WTC11 (cell line): ENCODE results near the gene FAM111B. TPM values are rescaled to one million over a fixed set of nuclear protein-coding genes. Genes with fewer than 3 reads are reported as not detected.

ENCODE experiments used
- ATAC-seq: fragments of 200-7000 bp; cut with Tn5 transposase; 2 replicates; pipeline ENCODE4 v1.10.0; 2021; ENCODE audit warnings: mild to moderate bottlenecking, moderate library complexity
- CTCF ChIA-PET: fragments of 300-600 bp; sonication (Branson Sonifier 250); formaldehyde crosslinking; loops from one replicate; lab custom pipeline; 2021; ENCODE audit warnings: antibody characterized with exemption; lab: Charles Lee
- POLR2A ChIA-PET: fragments of 350-600 bp; sonication (Branson Sonifier 250); formaldehyde crosslinking; loops from one replicate; lab custom pipeline; 2021; ENCODE audit warnings: antibody characterized with exemption; lab: Charles Lee
- DNase-seq: peaks from one replicate; pipeline ENCODE4 v3.0.0; 2021; ENCODE audit warnings: low spot score
- H3K27ac Mint-ChIP-seq: 2 replicates; pipeline ENCODE4 v1.8.0; 2021; ENCODE audit warnings: mixed read lengths
- H3K27me3 Mint-ChIP-seq: 2 replicates; pipeline ENCODE4 v1.8.0; 2021; ENCODE audit warnings: low read depth, mild to moderate bottlenecking, moderate library complexity, mixed read lengths
- H3K36me3 Mint-ChIP-seq: 2 replicates; pipeline ENCODE4 v1.8.0; 2021; ENCODE audit warnings: mixed read lengths
- H3K4me1 Mint-ChIP-seq: 2 replicates; pipeline ENCODE4 v1.8.0; 2022; ENCODE audit warnings: mixed read lengths
- H3K4me3 Mint-ChIP-seq: 2 replicates; pipeline ENCODE4 v1.8.0; 2021; ENCODE audit warnings: mild to moderate bottlenecking, moderate library complexity, mixed read lengths
- H3K9me3 Mint-ChIP-seq: 2 replicates; pipeline ENCODE4 v1.8.0; 2021; ENCODE audit warnings: mixed read lengths
- ATF3 ChIP-seq: sonication (generic); formaldehyde crosslinking; conservative IDR thresholded peaks from 2 replicates; pipeline ENCODE4 v1.8.1; 2022; ENCODE audit warnings: mild to moderate bottlenecking, missing genetic modification reagents
- ELF4 ChIP-seq: sonication (generic); formaldehyde crosslinking; IDR thresholded peaks from 2 replicates; pipeline ENCODE4 v1.8.1; 2022; ENCODE audit warnings: low read depth, mild to moderate bottlenecking, moderate library complexity, missing genetic modification reagents
- ESRRA ChIP-seq: sonication (generic); formaldehyde crosslinking; IDR thresholded peaks from 2 replicates; pipeline ENCODE4 v1.8.1; 2022; ENCODE audit warnings: mild to moderate bottlenecking, missing genetic modification reagents, borderline replicate concordance
- FOXJ3 ChIP-seq: sonication (generic); formaldehyde crosslinking; IDR thresholded peaks from 2 replicates; pipeline ENCODE4 v1.9.0; 2021; ENCODE audit warnings: missing genetic modification reagents, mild to moderate bottlenecking, borderline replicate concordance
- GTF2I ChIP-seq: fragments of 250-450 bp; sonication (Bioruptor Pico); conservative IDR thresholded peaks from 2 replicates; pipeline ENCODE4 v1.4.0; 2021; ENCODE audit warnings: mild to moderate bottlenecking
- JAZF1 ChIP-seq: fragments of 250-450 bp; sonication (Bioruptor Pico); IDR thresholded peaks from 2 replicates; pipeline ENCODE4 v1.9.0; 2021; ENCODE audit warnings: moderate library complexity, mild to moderate bottlenecking, inconsistent platforms
- RELA ChIP-seq: sonication (generic); formaldehyde crosslinking; IDR thresholded peaks from 2 replicates; pipeline ENCODE4 v1.8.1; 2022; ENCODE audit warnings: missing genetic modification reagents, mild to moderate bottlenecking, borderline replicate concordance
- SMAD3 ChIP-seq: sonication (generic); formaldehyde crosslinking; IDR thresholded peaks from 2 replicates; pipeline ENCODE4 v1.8.0; 2022; ENCODE audit warnings: missing genetic modification reagents, mild to moderate bottlenecking, borderline replicate concordance
- SOX15 ChIP-seq: fragments of 250-450 bp; sonication (Bioruptor Pico); IDR thresholded peaks from 2 replicates; pipeline ENCODE4 v1.9.0; 2021; ENCODE audit warnings: mild to moderate bottlenecking
- TEAD1 ChIP-seq: sonication (generic); formaldehyde crosslinking; IDR thresholded peaks from 2 replicates; pipeline ENCODE4 v1.8.0; 2022; ENCODE audit warnings: mild to moderate bottlenecking, missing genetic modification reagents
- ZNF232 ChIP-seq: sonication (generic); formaldehyde crosslinking; IDR thresholded peaks from 2 replicates; pipeline ENCODE4 v1.8.0; 2022; ENCODE audit warnings: mild to moderate bottlenecking, missing genetic modification reagents
- ZNF263 ChIP-seq: sonication (generic); formaldehyde crosslinking; IDR thresholded peaks from 2 replicates; pipeline ENCODE4 v1.8.1; 2022; ENCODE audit warnings: low read depth, mild to moderate bottlenecking, moderate library complexity, missing genetic modification reagents
- ZNF317 ChIP-seq: sonication (generic); formaldehyde crosslinking; IDR thresholded peaks from 2 replicates; pipeline ENCODE4 v1.8.1; 2023; ENCODE audit warnings: low read depth, mild to moderate bottlenecking, moderate library complexity, missing genetic modification reagents, borderline replicate concordance
- ZNF416 ChIP-seq: fragments of 250-450 bp; sonication (Bioruptor Pico); IDR thresholded peaks from 2 replicates; pipeline ENCODE4 v1.9.0; 2021; ENCODE audit warnings: mild to moderate bottlenecking, inconsistent platforms
- total RNA-seq: library from RNA; stranded (reverse); gene quantifications from 3 replicates; pipeline ENCODE4 v1.2.3, GENCODE V29; 2021
- TF ChIP-seq, protein P1 (sequence below): sonication (generic); formaldehyde crosslinking; IDR thresholded peaks from 2 replicates; pipeline ENCODE4 v1.8.0; 2022; ENCODE audit warnings: mild to moderate bottlenecking, missing genetic modification reagents
- TF ChIP-seq, protein P2 (sequence below): sonication (generic); formaldehyde crosslinking; IDR thresholded peaks from 2 replicates; pipeline ENCODE4 v1.8.1; 2023; ENCODE audit warnings: mild to moderate bottlenecking, missing genetic modification reagents
- TF ChIP-seq, protein P3 (sequence below): fragments of 250-450 bp; sonication (Bioruptor Pico); IDR thresholded peaks from 2 replicates; pipeline ENCODE4 v1.8.0; 2021; ENCODE audit warnings: mild to moderate bottlenecking
- TF ChIP-seq, protein P4 (sequence below): fragments of 250-450 bp; sonication (Bioruptor Pico); IDR thresholded peaks from 2 replicates; pipeline ENCODE4 v1.9.0; 2021; ENCODE audit warnings: moderate library complexity, mild to moderate bottlenecking, inconsistent platforms, borderline replicate concordance
- TF ChIP-seq, protein P5 (sequence below): sonication (generic); formaldehyde crosslinking; IDR thresholded peaks from 2 replicates; pipeline ENCODE4 v1.8.1; 2023; ENCODE audit warnings: mild to moderate bottlenecking, missing genetic modification reagents, borderline replicate concordance
- TF ChIP-seq, protein P6 (sequence below): sonication (generic); formaldehyde crosslinking; IDR thresholded peaks from 2 replicates; pipeline ENCODE4 v1.8.1; 2023; ENCODE audit warnings: mild to moderate bottlenecking, moderate library complexity, missing genetic modification reagents

Gene FAM111B
- total RNA-seq, 1 experiment from 2014 or later, result 25.5 TPM

- Mint-ChIP-seq H3K4me1 (peaks cover 13% of the 10 kb centered on the region), H3K4me3 (no peak overlapping the region), H3K9me3 (peaks cover 20% of the 10 kb centered on the region), H3K36me3 (peaks cover 82% of the 10 kb centered on the region), H3K27me3 (peaks cover 9% of the 10 kb centered on the region), H3K27ac (no peak overlapping the region)
- DNase-seq, result no peak
- ChIA-PET POLR2A (no interaction called here), CTCF (no interaction called here)
- no peak for ATAC-seq
- TF ChIP-seq, protein P1, sequence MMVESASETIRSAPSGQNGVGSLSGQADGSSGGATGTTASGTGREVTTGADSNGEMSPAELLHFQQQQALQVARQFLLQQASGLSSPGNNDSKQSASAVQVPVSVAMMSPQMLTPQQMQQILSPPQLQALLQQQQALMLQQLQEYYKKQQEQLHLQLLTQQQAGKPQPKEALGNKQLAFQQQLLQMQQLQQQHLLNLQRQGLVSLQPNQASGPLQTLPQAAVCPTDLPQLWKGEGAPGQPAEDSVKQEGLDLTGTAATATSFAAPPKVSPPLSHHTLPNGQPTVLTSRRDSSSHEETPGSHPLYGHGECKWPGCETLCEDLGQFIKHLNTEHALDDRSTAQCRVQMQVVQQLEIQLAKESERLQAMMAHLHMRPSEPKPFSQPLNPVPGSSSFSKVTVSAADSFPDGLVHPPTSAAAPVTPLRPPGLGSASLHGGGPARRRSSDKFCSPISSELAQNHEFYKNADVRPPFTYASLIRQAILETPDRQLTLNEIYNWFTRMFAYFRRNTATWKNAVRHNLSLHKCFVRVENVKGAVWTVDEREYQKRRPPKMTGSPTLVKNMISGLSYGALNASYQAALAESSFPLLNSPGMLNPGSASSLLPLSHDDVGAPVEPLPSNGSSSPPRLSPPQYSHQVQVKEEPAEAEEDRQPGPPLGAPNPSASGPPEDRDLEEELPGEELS (CRISPR knock-in tag), result no peak
- TF ChIP-seq, protein P2, sequence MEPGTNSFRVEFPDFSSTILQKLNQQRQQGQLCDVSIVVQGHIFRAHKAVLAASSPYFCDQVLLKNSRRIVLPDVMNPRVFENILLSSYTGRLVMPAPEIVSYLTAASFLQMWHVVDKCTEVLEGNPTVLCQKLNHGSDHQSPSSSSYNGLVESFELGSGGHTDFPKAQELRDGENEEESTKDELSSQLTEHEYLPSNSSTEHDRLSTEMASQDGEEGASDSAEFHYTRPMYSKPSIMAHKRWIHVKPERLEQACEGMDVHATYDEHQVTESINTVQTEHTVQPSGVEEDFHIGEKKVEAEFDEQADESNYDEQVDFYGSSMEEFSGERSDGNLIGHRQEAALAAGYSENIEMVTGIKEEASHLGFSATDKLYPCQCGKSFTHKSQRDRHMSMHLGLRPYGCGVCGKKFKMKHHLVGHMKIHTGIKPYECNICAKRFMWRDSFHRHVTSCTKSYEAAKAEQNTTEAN (CRISPR knock-in tag), result no peak
- TF ChIP-seq SMAD3 (CRISPR knock-in tag), result no peak
- no peak for TF ChIP-seq ESRRA (CRISPR knock-in tag)
- no peak for TF ChIP-seq SOX15 (CRISPR knock-in tag)
- no peak for TF ChIP-seq ATF3 (CRISPR knock-in tag)
- TF ChIP-seq JAZF1 (CRISPR knock-in tag), result no peak
- no peak for TF ChIP-seq ZNF317 (CRISPR knock-in tag)
- no peak for TF ChIP-seq GTF2I (CRISPR knock-in tag)
- no peak for TF ChIP-seq RELA (CRISPR knock-in tag)
- TF ChIP-seq ELF4 (CRISPR knock-in tag), result no peak
- no peak for TF ChIP-seq TEAD1 (CRISPR knock-in tag)
- TF ChIP-seq, protein P3, sequence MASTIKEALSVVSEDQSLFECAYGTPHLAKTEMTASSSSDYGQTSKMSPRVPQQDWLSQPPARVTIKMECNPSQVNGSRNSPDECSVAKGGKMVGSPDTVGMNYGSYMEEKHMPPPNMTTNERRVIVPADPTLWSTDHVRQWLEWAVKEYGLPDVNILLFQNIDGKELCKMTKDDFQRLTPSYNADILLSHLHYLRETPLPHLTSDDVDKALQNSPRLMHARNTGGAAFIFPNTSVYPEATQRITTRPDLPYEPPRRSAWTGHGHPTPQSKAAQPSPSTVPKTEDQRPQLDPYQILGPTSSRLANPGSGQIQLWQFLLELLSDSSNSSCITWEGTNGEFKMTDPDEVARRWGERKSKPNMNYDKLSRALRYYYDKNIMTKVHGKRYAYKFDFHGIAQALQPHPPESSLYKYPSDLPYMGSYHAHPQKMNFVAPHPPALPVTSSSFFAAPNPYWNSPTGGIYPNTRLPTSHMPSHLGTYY (CRISPR knock-in tag), result no peak
- TF ChIP-seq, protein P4, sequence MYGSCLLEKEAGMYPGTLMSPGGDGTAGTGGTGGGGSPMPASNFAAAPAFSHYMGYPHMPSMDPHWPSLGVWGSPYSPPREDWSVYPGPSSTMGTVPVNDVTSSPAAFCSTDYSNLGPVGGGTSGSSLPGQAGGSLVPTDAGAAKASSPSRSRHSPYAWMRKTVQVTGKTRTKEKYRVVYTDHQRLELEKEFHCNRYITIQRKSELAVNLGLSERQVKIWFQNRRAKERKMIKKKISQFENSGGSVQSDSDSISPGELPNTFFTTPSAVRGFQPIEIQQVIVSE (CRISPR knock-in tag), result no peak
- TF ChIP-seq ZNF232 (CRISPR knock-in tag), result no peak
- no peak for TF ChIP-seq ZNF416 (CRISPR knock-in tag)
- no peak for TF ChIP-seq FOXJ3 (CRISPR knock-in tag)
- TF ChIP-seq ZNF263, result no peak
- TF ChIP-seq, protein P5, sequence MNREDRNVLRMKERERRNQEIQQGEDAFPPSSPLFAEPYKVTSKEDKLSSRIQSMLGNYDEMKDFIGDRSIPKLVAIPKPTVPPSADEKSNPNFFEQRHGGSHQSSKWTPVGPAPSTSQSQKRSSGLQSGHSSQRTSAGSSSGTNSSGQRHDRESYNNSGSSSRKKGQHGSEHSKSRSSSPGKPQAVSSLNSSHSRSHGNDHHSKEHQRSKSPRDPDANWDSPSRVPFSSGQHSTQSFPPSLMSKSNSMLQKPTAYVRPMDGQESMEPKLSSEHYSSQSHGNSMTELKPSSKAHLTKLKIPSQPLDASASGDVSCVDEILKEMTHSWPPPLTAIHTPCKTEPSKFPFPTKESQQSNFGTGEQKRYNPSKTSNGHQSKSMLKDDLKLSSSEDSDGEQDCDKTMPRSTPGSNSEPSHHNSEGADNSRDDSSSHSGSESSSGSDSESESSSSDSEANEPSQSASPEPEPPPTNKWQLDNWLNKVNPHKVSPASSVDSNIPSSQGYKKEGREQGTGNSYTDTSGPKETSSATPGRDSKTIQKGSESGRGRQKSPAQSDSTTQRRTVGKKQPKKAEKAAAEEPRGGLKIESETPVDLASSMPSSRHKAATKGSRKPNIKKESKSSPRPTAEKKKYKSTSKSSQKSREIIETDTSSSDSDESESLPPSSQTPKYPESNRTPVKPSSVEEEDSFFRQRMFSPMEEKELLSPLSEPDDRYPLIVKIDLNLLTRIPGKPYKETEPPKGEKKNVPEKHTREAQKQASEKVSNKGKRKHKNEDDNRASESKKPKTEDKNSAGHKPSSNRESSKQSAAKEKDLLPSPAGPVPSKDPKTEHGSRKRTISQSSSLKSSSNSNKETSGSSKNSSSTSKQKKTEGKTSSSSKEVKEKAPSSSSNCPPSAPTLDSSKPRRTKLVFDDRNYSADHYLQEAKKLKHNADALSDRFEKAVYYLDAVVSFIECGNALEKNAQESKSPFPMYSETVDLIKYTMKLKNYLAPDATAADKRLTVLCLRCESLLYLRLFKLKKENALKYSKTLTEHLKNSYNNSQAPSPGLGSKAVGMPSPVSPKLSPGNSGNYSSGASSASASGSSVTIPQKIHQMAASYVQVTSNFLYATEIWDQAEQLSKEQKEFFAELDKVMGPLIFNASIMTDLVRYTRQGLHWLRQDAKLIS (CRISPR knock-in tag), result no peak
- TF ChIP-seq, protein P6, sequence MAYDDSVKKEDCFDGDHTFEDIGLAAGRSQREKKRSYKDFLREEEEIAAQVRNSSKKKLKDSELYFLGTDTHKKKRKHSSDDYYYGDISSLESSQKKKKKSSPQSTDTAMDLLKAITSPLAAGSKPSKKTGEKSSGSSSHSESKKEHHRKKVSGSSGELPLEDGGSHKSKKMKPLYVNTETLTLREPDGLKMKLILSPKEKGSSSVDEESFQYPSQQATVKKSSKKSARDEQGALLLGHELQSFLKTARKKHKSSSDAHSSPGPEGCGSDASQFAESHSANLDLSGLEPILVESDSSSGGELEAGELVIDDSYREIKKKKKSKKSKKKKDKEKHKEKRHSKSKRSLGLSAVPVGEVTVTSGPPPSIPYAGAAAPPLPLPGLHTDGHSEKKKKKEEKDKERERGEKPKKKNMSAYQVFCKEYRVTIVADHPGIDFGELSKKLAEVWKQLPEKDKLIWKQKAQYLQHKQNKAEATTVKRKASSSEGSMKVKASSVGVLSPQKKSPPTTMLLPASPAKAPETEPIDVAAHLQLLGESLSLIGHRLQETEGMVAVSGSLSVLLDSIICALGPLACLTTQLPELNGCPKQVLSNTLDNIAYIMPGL (CRISPR knock-in tag), result no peak
Measured at GRCh38 chr11:59112494-59112893, 5.5 kb downstream of the FAM111B start.
